ENCODE results near the gene DYNC1LI2. TPM values are rescaled to one million over a fixed set of nuclear protein-coding genes. Genes with fewer than 3 reads are reported as not detected.
A peak's percentile ranks its signal among the peaks of the same experiment; 100 is the strongest.

The DYNC1LI2 gene
- total and polyA plus RNA-seq, 2 donors, result 24.1 to 44.9 TPM

- 43% methylated on average over 3 of the region's 3 CpGs for WGBS
- Histone ChIP-seq H3K9me3 (ENCODE audit: control insufficient read depth in 2 of 2, insufficient read depth in 1 of 2, low read length in 1 of 2) (no peaks in the 10 kb centered on the region), H3K4me1 (ENCODE audit: control insufficient read depth in 2 of 2, insufficient read depth in 2 of 2, low read length in 2 of 2) (no peaks in the 10 kb centered on the region), H3K4me3 (ENCODE audit: low read length in 2 of 2) (no peak overlapping the region), H3K27me3 (ENCODE audit: control insufficient read depth in 2 of 2, insufficient read depth in 1 of 2, low read length in 1 of 2) (no peaks in the 10 kb centered on the region), H3K36me3 (ENCODE audit: control insufficient read depth in 2 of 2, insufficient read depth in 2 of 2, low read length in 1 of 2) (peaks cover 80 to 87% of the 10 kb centered on the region in 2 donors), H3K27ac (ENCODE audit: low read depth in 1 of 2, low read length in 1 of 2) (no peak overlapping the region)
- peak in 2 of 9 donors; percentile 17 to 56 for DNase-seq (ENCODE audit: low read depth in 6 of 9, low spot score in 9 of 9)
These were observed 23.2 kb downstream of the DYNC1LI2 start for GRCh38 chr16:66728117-66728787.

- peaks cover 30 to 32% of the 10 kb centered on the region in 2 donors for H3K36me3 ChIP-seq (ENCODE audit: control insufficient read depth in 2 of 2, insufficient read depth in 2 of 2, low read length in 1 of 2)
- H3K27ac ChIP-seq (ENCODE audit: low read depth in 1 of 2, low read length in 1 of 2), result no peak overlapping the region
- H3K4me3 ChIP-seq (ENCODE audit: low read length in 2 of 2), result no peak overlapping the region
- no peaks in the 10 kb centered on the region for H3K27me3 ChIP-seq (ENCODE audit: control insufficient read depth in 2 of 2, insufficient read depth in 1 of 2, low read length in 1 of 2)
- DNase-seq (ENCODE audit: low read depth in 6 of 9, low spot score in 9 of 9), result no peak
- no peaks in the 10 kb centered on the region for H3K4me1 ChIP-seq (ENCODE audit: control insufficient read depth in 2 of 2, insufficient read depth in 2 of 2, low read length in 2 of 2)
- 96% methylated on average over 3 of the region's 3 CpGs for WGBS
- H3K9me3 ChIP-seq (ENCODE audit: control insufficient read depth in 2 of 2, insufficient read depth in 1 of 2, low read length in 1 of 2), result no peaks in the 10 kb centered on the region
These were observed 30.6 kb downstream of the DYNC1LI2 start for GRCh38 chr16:66720766-66721165.

- Histone ChIP-seq H3K27me3 (ENCODE audit: control insufficient read depth in 2 of 2, insufficient read depth in 1 of 2, low read length in 1 of 2) (no peaks in the 10 kb centered on the region), H3K36me3 (ENCODE audit: control insufficient read depth in 2 of 2, insufficient read depth in 2 of 2, low read length in 1 of 2) (peaks cover 16 to 22% of the 10 kb centered on the region in 2 donors), H3K27ac (ENCODE audit: low read depth in 1 of 2, low read length in 1 of 2) (no peak overlapping the region), H3K9me3 (ENCODE audit: control insufficient read depth in 2 of 2, insufficient read depth in 1 of 2, low read length in 1 of 2) (no peaks in the 10 kb centered on the region), H3K4me1 (ENCODE audit: control insufficient read depth in 2 of 2, insufficient read depth in 2 of 2, low read length in 2 of 2) (no peaks in the 10 kb centered on the region), H3K4me3 (ENCODE audit: low read length in 2 of 2) (no peak overlapping the region)
- no peak for DNase-seq (ENCODE audit: low read depth in 6 of 9, low spot score in 9 of 9)
- WGBS, result 98% methylated on average over 4 of the region's 4 CpGs
These were observed 32.2 kb downstream of the DYNC1LI2 start for GRCh38 chr16:66719246-66719645.

DNA sequence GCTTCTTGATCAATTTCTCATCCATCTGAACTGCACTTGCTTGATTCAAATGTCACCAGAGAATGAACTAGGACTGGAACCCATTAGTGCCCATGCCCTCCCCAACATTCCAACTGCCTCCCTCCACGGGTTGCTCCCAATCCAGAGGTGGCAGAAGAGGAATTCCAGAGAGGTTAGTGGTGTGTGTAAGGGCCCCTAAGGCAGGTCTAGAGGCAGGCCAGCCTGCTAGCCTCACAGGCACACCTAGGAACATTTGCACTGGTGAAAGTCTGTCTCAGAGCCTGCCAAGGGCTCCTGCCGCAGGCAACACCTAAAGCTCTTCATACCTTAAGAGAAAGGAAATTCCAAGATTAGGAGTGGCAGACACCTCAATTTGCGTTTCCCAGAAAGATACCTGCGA lies 33.6 kb downstream of the DYNC1LI2 start:
- no peak overlapping the region for H3K27ac ChIP-seq (ENCODE audit: low read depth in 1 of 2, low read length in 1 of 2)
- WGBS, result 97% methylated on average over 4 of the region's 4 CpGs
- peaks cover 3 to 7% of the 10 kb centered on the region in 2 donors for H3K36me3 ChIP-seq (ENCODE audit: control insufficient read depth in 2 of 2, insufficient read depth in 2 of 2, low read length in 1 of 2)

DNA sequence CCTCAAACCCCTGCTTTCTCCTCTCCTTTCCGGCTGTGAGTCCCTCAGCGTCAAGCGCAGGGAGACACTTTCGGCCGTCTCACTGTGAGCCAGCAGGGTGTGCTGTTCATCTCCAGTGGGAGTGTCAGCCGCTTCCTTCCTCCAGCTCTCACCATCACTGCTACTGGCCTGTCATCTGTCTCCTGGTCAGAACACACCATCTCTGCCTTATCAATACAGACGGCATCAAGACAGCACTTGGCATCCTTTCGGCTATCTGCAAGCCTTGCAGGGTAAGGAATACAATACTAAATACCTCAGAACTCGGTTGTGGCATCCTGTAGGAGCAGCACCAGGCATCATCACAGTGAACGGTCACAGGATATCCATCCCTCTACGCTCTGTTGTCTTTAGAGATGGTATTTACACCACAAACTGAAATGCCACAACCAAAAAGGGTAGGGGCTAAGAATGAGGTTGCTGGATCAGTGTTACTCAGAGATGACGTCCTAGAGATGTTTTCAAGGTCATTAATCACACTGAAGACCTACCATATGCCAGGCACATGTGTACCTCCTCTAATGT lies 34.2 kb downstream of the DYNC1LI2 start:
- DNase-seq (ENCODE audit: low read depth in 6 of 9, low spot score in 9 of 9), result no peak
- Histone ChIP-seq H3K4me1 (ENCODE audit: control insufficient read depth in 2 of 2, insufficient read depth in 2 of 2, low read length in 2 of 2) (no peaks in the 10 kb centered on the region), H3K27me3 (ENCODE audit: control insufficient read depth in 2 of 2, insufficient read depth in 1 of 2, low read length in 1 of 2) (no peaks in the 10 kb centered on the region), H3K4me3 (ENCODE audit: low read length in 2 of 2) (no peak overlapping the region), H3K36me3 (ENCODE audit: control insufficient read depth in 2 of 2, insufficient read depth in 2 of 2, low read length in 1 of 2) (peaks cover 0 to 7% of the 10 kb centered on the region in 2 donors), H3K27ac (ENCODE audit: low read depth in 1 of 2, low read length in 1 of 2) (no peak overlapping the region), H3K9me3 (ENCODE audit: control insufficient read depth in 2 of 2, insufficient read depth in 1 of 2, low read length in 1 of 2) (peaks cover 0 to 2% of the 10 kb centered on the region in 2 donors)
- WGBS, result 86% methylated on average over 12 of the region's 12 CpGs

More for the DNA sequence above, 33.6 kb downstream of the DYNC1LI2 start:
- Histone ChIP-seq H3K4me1 (ENCODE audit: control insufficient read depth in 2 of 2, insufficient read depth in 2 of 2, low read length in 2 of 2) (no peaks in the 10 kb centered on the region), H3K9me3 (ENCODE audit: control insufficient read depth in 2 of 2, insufficient read depth in 1 of 2, low read length in 1 of 2) (no peaks in the 10 kb centered on the region), H3K27me3 (ENCODE audit: control insufficient read depth in 2 of 2, insufficient read depth in 1 of 2, low read length in 1 of 2) (no peaks in the 10 kb centered on the region), H3K4me3 (ENCODE audit: low read length in 2 of 2) (no peak overlapping the region)
- DNase-seq (ENCODE audit: low read depth in 6 of 9, low spot score in 9 of 9), result no peak

- Histone ChIP-seq H3K4me1 (ENCODE audit: control insufficient read depth in 2 of 2, insufficient read depth in 2 of 2, low read length in 2 of 2) (no peaks in the 10 kb centered on the region), H3K9me3 (ENCODE audit: control insufficient read depth in 2 of 2, insufficient read depth in 1 of 2, low read length in 1 of 2) (peaks cover 0 to 3% of the 10 kb centered on the region in 2 donors), H3K27ac (ENCODE audit: low read depth in 1 of 2, low read length in 1 of 2) (no peak overlapping the region), H3K4me3 (ENCODE audit: low read length in 2 of 2) (no peak overlapping the region), H3K27me3 (ENCODE audit: control insufficient read depth in 2 of 2, insufficient read depth in 1 of 2, low read length in 1 of 2) (no peaks in the 10 kb centered on the region), H3K36me3 (ENCODE audit: control insufficient read depth in 2 of 2, insufficient read depth in 2 of 2, low read length in 1 of 2) (peaks cover 0 to 5% of the 10 kb centered on the region in 2 donors)
- DNase-seq (ENCODE audit: low read depth in 6 of 9, low spot score in 9 of 9), result no peak
- 84% methylated on average over 6 of the region's 6 CpGs for WGBS
These were observed 36.6 kb downstream of the DYNC1LI2 start for GRCh38 chr16:66714654-66715307.

DNA sequence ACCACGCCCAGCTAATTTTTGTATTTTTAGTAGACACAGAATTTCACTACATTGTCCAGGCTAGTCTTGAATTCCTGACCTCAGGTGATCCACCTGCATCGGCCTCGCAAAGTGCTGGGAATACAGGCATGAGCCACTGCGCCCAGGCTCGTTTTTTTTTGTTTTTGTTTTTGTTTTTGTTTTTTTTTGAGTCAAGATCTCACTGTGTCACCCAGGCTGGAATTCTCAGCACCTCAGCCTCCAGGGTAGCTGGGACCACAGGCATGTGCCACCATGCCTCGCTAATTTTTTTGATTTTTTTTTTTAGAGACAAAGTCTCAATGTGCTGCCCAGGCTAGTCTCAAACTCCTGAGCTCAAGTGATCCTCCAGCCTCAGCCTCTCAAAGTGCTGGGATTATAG lies 37.3 kb downstream of the DYNC1LI2 start:
- DNase-seq (ENCODE audit: low read depth in 6 of 9, low spot score in 9 of 9), result no peak
- H3K27ac ChIP-seq (ENCODE audit: low read depth in 1 of 2, low read length in 1 of 2), result no peak overlapping the region
- H3K36me3 ChIP-seq (ENCODE audit: control insufficient read depth in 2 of 2, insufficient read depth in 2 of 2, low read length in 1 of 2), result peaks cover 0 to 5% of the 10 kb centered on the region in 2 donors
- H3K27me3 ChIP-seq (ENCODE audit: control insufficient read depth in 2 of 2, insufficient read depth in 1 of 2, low read length in 1 of 2), result no peaks in the 10 kb centered on the region
- H3K4me1 ChIP-seq (ENCODE audit: control insufficient read depth in 2 of 2, insufficient read depth in 2 of 2, low read length in 2 of 2), result no peaks in the 10 kb centered on the region
- peaks cover 0 to 3% of the 10 kb centered on the region in 2 donors for H3K9me3 ChIP-seq (ENCODE audit: control insufficient read depth in 2 of 2, insufficient read depth in 1 of 2, low read length in 1 of 2)
- 95% methylated on average over 6 of the region's 6 CpGs for WGBS
- H3K4me3 ChIP-seq (ENCODE audit: low read length in 2 of 2), result no peak overlapping the region

DNA sequence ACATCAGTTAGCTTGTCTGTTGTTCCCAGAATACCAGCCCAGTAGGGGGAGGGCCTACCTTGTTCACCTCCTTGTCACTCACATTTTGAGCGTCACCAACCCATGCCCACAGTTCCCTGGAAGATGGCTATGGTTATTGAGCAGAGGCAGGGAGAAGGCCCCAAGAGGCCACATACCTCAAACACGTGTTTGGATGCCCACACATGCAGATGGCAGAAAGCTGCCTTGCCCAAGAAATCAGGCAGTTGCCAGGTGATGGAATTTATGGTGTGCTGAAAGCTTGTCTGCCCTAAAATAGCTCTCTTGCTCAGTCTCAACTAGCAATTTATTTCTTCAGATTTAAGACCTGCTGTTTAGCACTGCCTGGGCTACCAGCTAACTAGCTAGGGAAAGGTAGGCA lies 38.3 kb downstream of the DYNC1LI2 start:
- no peaks in the 10 kb centered on the region for H3K4me1 ChIP-seq (ENCODE audit: control insufficient read depth in 2 of 2, insufficient read depth in 2 of 2, low read length in 2 of 2)
- peaks cover 0 to 2% of the 10 kb centered on the region in 2 donors for H3K36me3 ChIP-seq (ENCODE audit: control insufficient read depth in 2 of 2, insufficient read depth in 2 of 2, low read length in 1 of 2)
- no peaks in the 10 kb centered on the region for H3K27me3 ChIP-seq (ENCODE audit: control insufficient read depth in 2 of 2, insufficient read depth in 1 of 2, low read length in 1 of 2)
- H3K9me3 ChIP-seq (ENCODE audit: control insufficient read depth in 2 of 2, insufficient read depth in 1 of 2, low read length in 1 of 2), result peaks cover 0 to 3% of the 10 kb centered on the region in 2 donors
- DNase-seq (ENCODE audit: low read depth in 6 of 9, low spot score in 9 of 9), result no peak
- no peak overlapping the region for H3K27ac ChIP-seq (ENCODE audit: low read depth in 1 of 2, low read length in 1 of 2)
- no peak overlapping the region for H3K4me3 ChIP-seq (ENCODE audit: low read length in 2 of 2)
- 75% methylated on average over 2 of the region's 2 CpGs for WGBS

DNA sequence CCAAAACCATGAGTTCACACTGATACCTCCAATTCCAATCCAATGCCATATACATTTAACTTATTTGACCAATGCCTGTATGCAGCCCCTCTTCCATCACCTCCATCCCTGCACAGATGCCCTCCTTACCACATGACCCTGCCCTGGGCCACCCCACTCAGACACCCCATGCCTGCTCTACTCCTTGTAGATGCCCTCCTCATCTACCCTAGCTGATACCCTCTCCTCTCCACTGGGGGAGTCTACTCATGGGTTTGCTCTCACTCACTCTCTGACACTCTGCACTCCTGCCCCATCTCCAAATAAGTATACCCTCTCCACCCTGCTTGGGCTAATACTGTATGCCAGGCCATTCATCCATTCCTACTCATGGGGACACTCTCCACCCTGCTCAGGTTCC lies 38.9 kb downstream of the DYNC1LI2 start:
- Histone ChIP-seq H3K4me1 (ENCODE audit: control insufficient read depth in 2 of 2, insufficient read depth in 2 of 2, low read length in 2 of 2) (no peaks in the 10 kb centered on the region), H3K4me3 (ENCODE audit: low read length in 2 of 2) (no peak overlapping the region), H3K36me3 (ENCODE audit: control insufficient read depth in 2 of 2, insufficient read depth in 2 of 2, low read length in 1 of 2) (no peaks in the 10 kb centered on the region), H3K27me3 (ENCODE audit: control insufficient read depth in 2 of 2, insufficient read depth in 1 of 2, low read length in 1 of 2) (peaks cover 0 to 2% of the 10 kb centered on the region in 2 donors), H3K27ac (ENCODE audit: low read depth in 1 of 2, low read length in 1 of 2) (no peak overlapping the region), H3K9me3 (ENCODE audit: control insufficient read depth in 2 of 2, insufficient read depth in 1 of 2, low read length in 1 of 2) (peaks cover 0 to 3% of the 10 kb centered on the region in 2 donors)
- no peak for DNase-seq (ENCODE audit: low read depth in 6 of 9, low spot score in 9 of 9)

Data from thymus (tissue), 11 donors.